A673 (cell line): ENCODE results near the gene CNTNAP3.
"Not testable (repeated sequence)": the region's sequence is repeated elsewhere in the genome, so short reads cannot be mapped to it uniquely, and the experiment has no call there.

Experiments
- EZH2 ChIP-seq: fragments of 200-600 bp; sonication (generic); IDR thresholded peaks from 2 replicates; pipeline ENCODE4 v1.6.1; 2017; ENCODE audit warnings: borderline replicate concordance, low read depth, mild to moderate bottlenecking, mixed read lengths, antibody characterized with exemption, low read length; ENCODE audit not compliant: poor library complexity, severe bottlenecking
- TF ChIP-seq, protein P1 (sequence below): fragments of 300-800, 200-600 bp; sonication (generic); conservative IDR thresholded peaks from 2 replicates; pipeline ENCODE4 v1.5.1; 2017; ENCODE audit warnings: low read depth, mild to moderate bottlenecking, antibody characterized with exemption, low read length, moderate library complexity, mixed read lengths

- not testable (repeated sequence) for TF ChIP-seq EZH2
- TF ChIP-seq, protein P1, sequence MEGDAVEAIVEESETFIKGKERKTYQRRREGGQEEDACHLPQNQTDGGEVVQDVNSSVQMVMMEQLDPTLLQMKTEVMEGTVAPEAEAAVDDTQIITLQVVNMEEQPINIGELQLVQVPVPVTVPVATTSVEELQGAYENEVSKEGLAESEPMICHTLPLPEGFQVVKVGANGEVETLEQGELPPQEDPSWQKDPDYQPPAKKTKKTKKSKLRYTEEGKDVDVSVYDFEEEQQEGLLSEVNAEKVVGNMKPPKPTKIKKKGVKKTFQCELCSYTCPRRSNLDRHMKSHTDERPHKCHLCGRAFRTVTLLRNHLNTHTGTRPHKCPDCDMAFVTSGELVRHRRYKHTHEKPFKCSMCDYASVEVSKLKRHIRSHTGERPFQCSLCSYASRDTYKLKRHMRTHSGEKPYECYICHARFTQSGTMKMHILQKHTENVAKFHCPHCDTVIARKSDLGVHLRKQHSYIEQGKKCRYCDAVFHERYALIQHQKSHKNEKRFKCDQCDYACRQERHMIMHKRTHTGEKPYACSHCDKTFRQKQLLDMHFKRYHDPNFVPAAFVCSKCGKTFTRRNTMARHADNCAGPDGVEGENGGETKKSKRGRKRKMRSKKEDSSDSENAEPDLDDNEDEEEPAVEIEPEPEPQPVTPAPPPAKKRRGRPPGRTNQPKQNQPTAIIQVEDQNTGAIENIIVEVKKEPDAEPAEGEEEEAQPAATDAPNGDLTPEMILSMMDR = not testable (repeated sequence)
Observed at GRCh38 chr9:39209773-39210172, 78.2 kb downstream of the CNTNAP3 start.
